Endometrial microvascular endothelial cells (primary cell): ENCODE measurements around the gene PPP5C. TPM values are rescaled to one million over a fixed set of nuclear protein-coding genes. Genes with fewer than 3 reads are reported as not detected.
"Not testable (repeated sequence)": the region's sequence is repeated elsewhere in the genome, so short reads cannot be mapped to it uniquely, and the experiment has no call there.

Experiments used
- in situ Hi-C: cut with HindIII; loops from 2 replicates; pipeline ENCODE4 v1.10.0; 2017; ENCODE audit warnings: low sequenced_read_pairs, low pct_unique_long_range_greater_than_20kb; ENCODE audit errors: inconsistent ontology term
- total RNA-seq: library from RNA; depleted of rRNA; stranded (reverse); fragments of >200 nt; gene quantifications from one replicate; pipeline ENCODE4 v1.2.3, GENCODE V29; 2015; ENCODE audit errors: inconsistent ontology term

PPP5C gene
- total RNA-seq, 1 donor from 2014 or later: 119 TPM

GRCh38 chr19:46356149-46357055 lies 9.5 kb downstream of the PPP5C start:
- in situ Hi-C loops: no loop called here

GRCh38 chr19:46357846-46358583 lies 11.1 kb downstream of the PPP5C start:
- in situ Hi-C loops: no loop called here

DNA sequence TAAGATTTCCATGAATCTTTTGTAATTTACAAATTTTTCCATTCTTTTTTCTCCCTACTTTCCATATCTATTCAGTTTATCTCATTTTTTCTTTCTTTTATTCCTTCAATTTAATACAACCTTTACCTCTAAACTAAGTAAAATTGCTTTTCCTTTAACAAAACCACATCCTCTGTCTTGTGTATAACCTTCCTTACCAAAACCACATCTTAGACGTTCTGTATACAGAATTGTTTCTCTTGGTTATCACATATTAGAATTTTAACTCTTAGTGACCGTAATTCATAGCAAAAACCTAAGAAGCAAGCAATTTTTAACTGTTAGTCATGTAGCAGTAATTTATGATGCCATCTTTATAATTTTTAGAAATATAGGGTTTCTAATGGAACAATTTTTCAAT lies 15.0 kb downstream of the PPP5C start:
- in situ Hi-C loops: no loop called here

DNA sequence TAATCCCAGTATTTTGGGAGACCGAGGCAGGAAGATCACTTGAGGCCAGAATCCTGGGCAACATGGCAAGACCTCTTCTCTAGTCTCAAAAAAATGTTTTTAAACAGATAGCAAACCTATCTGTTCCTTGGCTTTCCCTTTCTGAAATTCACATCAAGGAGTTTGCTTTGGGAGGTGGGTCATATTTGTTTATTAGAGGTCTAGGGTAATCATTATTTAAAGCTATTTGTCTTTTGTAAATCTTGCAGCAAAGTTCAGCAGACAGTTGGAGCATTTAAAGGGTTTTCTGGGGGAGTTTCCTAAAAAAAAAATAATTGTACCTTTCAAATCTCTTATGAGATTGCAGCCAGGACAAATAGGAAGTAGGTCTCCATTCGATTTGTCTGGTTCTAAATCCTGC lies 17.5 kb downstream of the PPP5C start:
- in situ Hi-C loops: no loop called here

GRCh38 chr19:46365561-46365960 lies 18.7 kb downstream of the PPP5C start:
- in situ Hi-C loops: no loop called here

DNA sequence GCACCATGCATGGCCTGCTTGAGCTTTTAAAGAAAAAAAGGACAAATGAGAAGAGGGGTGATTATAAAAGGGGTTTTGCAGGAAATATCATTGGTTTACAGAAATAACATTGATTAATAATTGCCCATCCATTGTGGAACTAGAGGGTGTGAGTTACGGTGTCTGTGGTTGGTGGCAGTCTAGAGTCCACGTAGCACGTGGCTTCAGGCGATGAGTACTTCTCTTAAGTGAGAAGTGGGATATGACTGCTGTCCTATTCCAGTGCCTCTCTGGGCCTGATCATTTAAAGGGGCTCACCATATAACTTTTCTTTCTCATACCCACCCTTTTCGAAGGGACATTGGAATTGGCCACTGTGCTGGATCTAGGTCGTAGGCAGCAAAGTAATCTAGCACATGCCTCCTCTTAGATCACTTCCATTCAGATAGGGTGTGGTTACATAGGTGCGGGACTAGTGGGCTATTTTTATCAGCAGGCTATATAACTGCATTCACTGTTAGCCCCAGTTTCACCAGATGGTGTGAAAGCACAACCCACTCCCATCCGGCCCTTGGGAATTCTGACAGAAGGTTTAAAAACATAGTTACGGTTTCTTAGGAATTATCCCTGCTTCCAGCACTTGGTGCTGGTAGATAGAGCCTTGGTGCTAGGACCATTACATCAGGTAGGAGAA lies 19.9 kb downstream of the PPP5C start:
- in situ Hi-C loops: no loop called here

- in situ Hi-C loops: no loop called here
These were observed 20.5 kb downstream of the PPP5C start for GRCh38 chr19:46367426-46367825.

- in situ Hi-C loops: no loop called here
These were observed 21.2 kb downstream of the PPP5C start for GRCh38 chr19:46368116-46368515.

DNA sequence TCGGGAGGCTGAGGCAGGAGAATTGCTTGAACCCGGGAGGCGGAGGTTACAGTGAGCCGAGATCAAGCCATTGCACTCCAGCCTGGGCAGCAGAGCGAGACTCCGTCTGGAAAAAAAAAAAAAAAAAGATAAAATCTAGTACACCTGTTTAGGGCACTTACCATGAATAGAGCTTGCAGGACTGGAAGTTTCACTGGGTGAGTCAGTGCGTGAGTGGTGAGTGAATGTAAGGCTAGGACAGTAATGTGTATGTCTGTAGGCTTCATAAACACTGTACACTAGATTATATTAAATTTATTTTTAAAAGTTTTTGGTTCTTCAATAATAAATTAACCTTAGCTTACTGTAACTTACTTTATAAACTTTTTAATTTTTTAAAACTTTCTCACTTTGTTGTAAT lies 22.9 kb downstream of the PPP5C start:
- in situ Hi-C loops: no loop called here

GRCh38 chr19:46371371-46371901 lies 24.5 kb downstream of the PPP5C start:
- in situ Hi-C loops: no loop called here

- in situ Hi-C loops: no loop called here
These were observed 26.1 kb downstream of the PPP5C start for GRCh38 chr19:46372901-46373490.

- in situ Hi-C loops: no loop called here
These were observed 26.8 kb downstream of the PPP5C start for GRCh38 chr19:46373491-46374359.

GRCh38 chr19:46374536-46375475 lies 27.9 kb downstream of the PPP5C start:
- in situ Hi-C loops: no loop called here

DNA sequence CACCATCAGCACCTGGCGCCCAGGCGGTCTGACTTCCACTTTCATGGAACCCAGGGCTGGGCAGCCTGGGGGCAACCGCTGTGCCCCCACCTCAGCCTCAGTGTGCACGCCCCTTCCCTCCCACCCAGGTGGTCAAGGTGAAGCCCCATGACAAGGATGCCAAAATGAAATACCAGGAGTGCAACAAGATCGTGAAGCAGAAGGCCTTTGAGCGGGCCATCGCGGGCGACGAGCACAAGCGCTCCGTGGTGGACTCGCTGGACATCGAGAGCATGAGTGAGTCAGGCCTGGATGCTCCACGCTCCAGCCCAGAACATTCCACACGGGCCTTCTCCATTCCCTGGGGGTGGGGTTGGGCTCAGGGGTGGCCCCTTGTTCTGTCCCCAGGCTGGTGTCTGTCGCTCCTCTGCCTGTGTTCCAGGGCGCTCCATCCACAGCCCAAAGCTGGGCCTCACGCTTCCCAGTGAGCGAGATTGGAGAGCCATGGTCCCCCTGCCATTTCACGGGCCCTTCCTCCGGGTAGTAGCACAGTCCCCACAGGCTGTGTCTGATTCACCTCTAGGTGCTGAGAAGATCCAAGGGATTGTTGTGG lies 28.7 kb downstream of the PPP5C start:
- in situ Hi-C loops: not testable (repeated sequence)

- in situ Hi-C loops: no loop called here
These were observed 29.6 kb downstream of the PPP5C start for GRCh38 chr19:46376241-46377153.

GRCh38 chr19:46378268-46378667 lies 31.4 kb downstream of the PPP5C start:
- in situ Hi-C loops: no loop called here
